HG03280 (cell line): Measurements from ENCODE around the gene MAN2B2.

Experiments
- ATAC-seq: cut with Tn5 transposase; IDR thresholded peaks from one replicate; pipeline ENCODE4 v1.9.1; 2021; ENCODE audit warnings: mild to moderate bottlenecking, moderate library complexity; ENCODE audit not compliant: unreplicated experiment

The MAN2B2 gene

DNA sequence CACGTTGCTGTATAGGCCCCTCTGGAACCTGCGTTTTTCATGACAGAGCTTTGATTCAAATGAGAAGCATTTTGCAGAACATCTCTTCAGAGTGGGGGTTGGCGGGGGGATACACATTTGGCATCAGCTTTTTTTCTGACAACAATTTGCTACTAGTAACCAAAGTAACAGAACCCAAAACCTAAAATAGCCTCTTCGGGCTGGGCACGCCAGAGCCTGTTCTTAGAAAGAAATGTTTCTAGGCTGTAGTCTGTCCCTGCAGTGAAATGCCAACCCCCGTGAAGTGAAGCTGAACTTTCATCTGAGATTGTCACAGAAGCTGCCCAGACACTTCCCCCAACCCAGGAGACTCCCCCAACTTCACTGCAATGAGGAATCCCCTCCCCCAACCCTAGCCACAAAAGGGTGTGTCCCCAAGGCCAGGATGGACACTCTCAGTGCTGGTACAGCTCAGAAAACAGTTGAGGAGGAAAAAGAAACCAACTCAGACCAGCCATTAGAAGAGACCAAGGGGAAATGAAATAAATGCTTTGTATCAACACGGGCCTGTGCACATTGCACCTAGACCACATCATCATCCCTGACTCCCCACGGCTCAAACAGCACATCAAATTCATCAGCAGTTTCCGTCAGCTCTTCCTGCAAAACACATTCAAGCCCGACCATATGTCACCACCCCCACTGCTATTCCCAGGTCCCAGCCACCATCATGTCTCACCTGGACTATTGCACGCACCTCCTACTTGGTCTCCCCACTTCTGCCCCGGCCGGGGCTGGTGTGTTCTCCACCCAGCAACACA lies 8.4 kb upstream of the MAN2B2 start:
- ATAC-seq, result no peak

DNA sequence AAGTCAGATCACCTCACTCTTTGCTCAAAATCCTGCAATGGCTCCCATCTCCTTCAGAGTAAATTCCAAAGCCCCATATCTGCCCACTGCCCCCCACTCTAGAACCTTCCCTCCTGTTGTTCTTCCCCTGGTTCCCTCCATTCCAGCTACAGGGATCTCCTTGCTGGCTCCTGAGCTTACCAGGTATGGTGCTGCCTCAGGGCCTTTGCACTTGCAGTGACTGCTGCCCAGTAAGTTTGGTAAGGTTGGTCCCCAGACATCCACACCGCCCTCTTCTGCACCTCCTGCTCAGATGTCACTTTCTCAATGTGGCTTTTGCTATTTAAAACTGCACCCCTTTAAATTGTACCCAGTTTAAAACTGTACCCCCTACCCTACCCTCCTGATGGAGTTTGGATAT lies 7.8 kb upstream of the MAN2B2 start:
- ATAC-seq, result no peak

- ATAC-seq, result no peak
These were observed 6.8 kb upstream of the MAN2B2 start for GRCh38 chr4:6568148-6568547.

DNA sequence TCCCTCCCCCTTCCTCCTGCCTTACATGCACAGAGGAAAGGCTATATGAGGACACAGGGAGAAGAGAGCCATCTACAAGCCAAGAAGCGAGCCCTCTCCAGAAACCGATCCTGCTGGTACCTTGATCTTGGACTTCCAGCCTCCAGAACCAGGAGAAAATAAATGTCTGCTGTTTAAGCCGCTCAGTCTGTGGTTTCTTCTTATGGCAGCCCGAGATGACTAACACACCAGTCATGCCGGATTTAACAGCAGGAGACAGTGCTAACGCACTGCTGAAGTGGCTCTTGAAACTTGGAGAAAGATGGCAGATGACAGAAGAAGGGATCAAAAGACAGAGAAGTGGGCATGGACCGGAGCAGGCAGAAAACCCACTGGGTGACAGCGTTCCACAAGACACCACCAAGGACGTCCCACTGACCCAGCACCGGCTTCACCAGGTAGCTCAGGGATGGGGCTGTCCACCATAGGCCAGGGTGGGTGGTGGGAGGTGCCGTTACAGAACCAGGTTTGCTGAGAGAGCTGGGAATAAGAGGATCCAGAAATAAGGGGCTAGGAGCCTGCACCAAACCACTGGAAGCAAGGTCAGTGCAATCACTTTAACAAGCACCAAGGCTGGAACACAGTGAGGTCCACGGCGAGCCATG lies 6.2 kb upstream of the MAN2B2 start:
- no peak for ATAC-seq

DNA sequence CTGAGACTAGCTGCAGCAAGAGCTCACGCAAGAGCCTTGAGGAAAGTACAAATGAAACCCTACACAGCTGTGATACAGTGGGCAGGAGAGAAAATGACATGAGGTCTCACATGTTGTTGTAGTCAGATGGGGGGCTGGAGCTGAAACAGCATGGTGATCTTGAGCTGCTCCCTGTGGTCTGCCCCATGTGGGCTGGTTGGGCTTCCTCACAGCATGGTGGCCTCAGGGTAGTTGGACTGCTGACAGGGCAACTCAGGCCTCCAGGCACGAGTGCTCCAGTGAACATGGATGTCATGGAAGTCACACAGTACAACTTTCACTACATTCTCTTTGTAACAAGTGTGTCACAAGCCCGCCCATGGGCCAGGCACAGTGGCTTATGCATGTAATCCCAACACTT lies 3.4 kb upstream of the MAN2B2 start:
- no peak for ATAC-seq

DNA sequence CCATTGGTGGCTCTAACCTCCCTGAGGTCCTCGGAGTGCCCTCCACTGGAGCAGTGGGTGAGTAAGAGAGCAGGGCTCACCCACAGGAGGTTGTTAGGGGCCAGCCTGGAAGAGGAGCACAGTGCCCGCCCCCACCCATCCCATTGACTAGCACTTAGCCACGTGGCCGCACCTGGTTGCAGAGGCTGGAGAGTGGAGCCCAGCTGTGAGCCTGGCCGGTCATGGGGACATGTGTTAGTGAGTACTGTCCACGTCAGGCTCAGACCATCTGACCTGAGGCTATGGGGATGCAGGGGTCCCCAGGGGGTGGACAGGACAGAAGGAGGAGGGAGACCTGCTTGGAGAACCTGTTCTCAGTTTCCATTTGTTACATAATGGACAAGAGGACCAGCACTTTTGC lies 1.4 kb upstream of the MAN2B2 start:
- ATAC-seq, result no peak

GRCh38 chr4:6573986-6574746 lies 823 bp upstream of the MAN2B2 start:
- no peak for ATAC-seq

DNA sequence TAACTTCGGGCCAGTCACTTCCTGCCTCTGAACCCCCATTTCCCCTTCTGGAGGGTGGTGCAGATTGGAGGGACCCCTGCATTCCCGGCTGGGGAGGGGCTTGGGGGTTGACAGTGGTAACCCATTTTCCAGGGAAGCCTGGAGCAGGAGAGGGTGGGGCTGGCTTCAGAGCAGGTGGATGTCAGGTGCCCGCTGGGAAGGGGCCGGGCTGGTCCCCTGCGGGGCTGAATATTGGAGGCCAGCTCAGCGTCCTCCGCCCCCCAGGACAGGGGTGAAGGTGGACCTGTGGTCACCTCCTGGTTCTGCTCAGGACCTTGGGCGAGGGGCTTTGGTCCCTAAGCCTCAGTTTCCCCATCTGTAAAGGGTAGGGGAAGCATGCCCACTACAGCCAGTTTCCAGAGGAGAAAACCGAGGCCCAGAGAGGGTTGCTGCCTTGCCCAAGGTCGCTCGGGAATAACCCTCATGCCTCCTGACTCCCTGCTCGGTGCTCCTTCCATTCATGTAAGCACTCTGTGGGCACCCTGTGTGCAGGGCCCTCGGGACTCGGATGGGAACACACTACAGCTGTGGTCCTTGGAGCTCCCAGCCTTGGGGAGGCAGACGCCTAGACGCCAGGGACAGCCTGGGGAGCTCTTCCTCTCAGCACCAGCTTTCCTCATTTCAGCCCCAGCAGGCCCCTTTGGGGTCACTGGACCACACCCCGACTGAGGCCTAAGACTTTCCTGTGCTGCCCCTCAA lies 683 bp downstream of the MAN2B2 start:
- ATAC-seq, result no peak

- ATAC-seq, result no peak
These were observed 1.5 kb downstream of the MAN2B2 start for GRCh38 chr4:6576512-6576911.

- no peak for ATAC-seq
These were observed 1.9 kb downstream of the MAN2B2 start for GRCh38 chr4:6576932-6577331.

GRCh38 chr4:6577409-6577808 lies 2.4 kb downstream of the MAN2B2 start:
- ATAC-seq, result no peak

- no peak for ATAC-seq
These were observed 3.2 kb downstream of the MAN2B2 start for GRCh38 chr4:6578221-6578620.

- no peak for ATAC-seq
These were observed 5.4 kb downstream of the MAN2B2 start for GRCh38 chr4:6580353-6580752.

- no peak for ATAC-seq
These were observed 6.7 kb downstream of the MAN2B2 start for GRCh38 chr4:6581566-6582121.

- no peak for ATAC-seq
These were observed 8.0 kb downstream of the MAN2B2 start for GRCh38 chr4:6582889-6583490.

GRCh38 chr4:6584865-6585264 lies 9.9 kb downstream of the MAN2B2 start:
- ATAC-seq, result no peak

DNA sequence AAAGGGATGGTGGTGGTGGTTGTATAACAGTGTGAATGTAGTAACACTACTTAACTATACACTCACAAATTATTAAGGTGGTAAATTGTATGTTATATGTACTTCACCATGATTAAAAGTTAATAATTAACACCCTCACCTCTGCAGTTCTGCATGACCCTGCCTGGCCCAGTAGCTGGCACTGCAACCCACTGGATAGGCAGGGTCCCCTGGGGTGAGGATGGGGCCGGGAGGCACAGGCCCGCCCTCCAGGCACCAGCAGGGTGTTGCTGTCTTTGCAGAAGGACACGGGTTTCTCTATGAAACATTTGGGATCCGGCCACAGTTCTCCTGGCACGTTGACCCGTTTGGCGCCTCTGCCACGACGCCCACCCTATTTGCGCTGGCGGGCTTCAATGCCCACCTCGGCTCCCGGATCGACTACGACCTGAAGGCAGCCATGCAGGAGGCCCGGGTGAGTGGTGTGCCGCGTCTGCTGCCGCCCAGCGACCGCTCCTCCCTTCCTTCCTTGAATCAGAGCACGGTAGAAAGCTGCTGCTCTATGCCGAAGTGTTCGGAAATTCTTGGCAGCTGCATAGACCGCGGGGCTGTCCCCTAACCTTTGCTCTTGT lies 11.8 kb downstream of the MAN2B2 start:
- ATAC-seq, result no peak

DNA sequence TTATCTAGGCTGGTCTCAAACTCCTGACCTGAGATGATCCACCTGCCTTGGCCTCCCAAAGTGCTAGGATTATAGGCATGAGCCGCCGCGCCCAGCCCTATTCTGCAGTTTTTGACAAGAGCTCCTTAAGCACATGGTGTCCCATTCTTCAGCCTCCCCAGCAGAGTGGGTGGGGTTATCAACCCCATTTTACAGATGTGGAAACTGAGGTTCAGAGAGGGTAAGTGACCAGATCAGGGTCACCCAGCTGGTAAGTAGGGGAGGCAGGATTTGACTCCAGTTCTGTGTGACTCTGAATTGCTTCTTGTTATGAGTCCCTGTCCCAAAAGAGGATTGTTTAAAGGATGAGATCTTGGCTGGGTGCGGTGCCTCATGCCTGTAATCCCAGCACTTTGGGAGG lies 14.5 kb downstream of the MAN2B2 start:
- no peak for ATAC-seq

DNA sequence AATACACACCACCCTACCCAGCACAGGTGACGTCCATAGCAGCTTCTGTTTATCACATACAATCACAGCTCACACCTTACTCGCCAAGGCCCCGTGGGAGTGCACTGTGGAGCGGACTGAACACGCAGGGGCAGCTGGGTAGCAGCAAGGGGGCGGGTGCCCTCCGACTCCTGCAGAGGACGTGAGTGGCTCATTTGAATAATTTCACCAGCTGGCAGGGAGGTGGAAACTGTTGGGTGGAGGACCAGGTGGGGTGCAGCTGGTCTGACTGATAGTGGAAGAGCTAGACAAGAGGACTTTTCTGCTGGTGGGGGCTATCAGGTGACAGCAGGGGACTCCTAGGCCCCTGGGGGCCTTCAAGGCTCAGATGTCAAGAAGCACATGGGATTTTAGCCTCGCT lies 16.3 kb downstream of the MAN2B2 start:
- no peak for ATAC-seq

DNA sequence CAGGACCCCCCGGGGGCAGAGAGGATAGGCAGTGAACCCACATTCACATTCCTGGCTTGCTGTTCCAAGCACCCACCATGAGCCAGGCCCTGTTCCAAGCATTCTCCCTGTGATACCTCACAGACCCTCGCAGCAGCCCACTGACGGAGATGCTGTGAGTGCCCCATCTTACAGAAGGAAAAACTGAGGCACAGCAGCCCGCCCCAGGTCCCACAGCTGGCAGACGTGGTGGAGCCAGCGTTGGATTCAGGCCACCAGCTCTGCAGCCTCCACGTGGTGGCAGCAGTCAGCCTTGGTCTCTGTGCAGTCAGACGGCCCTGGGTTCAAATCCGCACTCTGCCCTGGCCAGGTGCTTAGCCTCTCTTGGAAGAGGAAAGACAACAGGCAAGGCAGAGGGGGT lies 16.8 kb downstream of the MAN2B2 start:
- ATAC-seq, result no peak
